Inferior parietal cortex (tissue), 1 donor: Measurements from ENCODE around the gene CPED1.

Experiments used
- DNase-seq: peaks from one replicate; pipeline ENCODE4 v3.0.0-alpha.2; 2016; ENCODE audit errors: extremely low spot score

CPED1 gene

DNA sequence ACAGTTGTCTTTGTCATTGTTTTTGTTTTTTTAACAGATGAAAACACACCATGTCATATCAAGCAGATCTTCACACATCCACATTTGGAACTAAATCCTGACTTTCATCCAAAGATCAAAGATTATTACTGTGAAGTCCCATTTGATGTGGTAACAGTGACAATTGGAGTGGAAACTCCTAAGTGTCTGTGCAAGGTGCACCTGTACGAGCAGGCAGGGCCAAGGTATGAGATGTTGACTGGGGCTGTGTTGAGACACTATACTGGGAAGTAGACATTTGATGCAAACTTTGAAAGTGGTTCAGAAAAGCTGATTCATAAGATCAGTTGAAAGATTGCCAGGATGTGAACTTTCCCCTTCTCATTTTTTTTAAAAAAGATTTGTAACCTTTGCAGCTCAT lies 152.3 kb downstream of the CPED1 start:
- no peak for DNase-seq

- DNase-seq = no peak
Measured at GRCh38 chr7:121151774-121152221, 163.3 kb downstream of the CPED1 start.

- DNase-seq = no peak
Measured at GRCh38 chr7:121153411-121153810, 164.9 kb downstream of the CPED1 start.

DNA sequence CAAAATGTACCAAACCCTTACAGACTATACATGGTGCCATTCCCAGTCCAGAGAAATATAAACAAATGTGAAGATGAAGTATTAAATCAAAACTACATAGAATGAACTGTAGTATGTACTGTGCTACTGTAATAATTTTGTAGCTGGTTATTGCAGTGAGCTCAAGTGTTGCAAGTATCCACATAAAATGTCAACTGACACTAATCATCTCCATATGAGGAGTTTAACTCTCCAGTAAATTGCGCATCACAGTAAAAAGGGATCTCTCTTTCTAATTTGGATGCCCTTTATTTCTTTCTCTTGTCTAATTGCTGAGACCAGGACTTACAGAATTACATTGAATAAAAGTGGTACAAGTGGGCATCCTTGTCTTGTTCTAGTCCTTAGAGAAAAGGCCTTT lies 165.5 kb downstream of the CPED1 start:
- DNase-seq = no peak

DNA sequence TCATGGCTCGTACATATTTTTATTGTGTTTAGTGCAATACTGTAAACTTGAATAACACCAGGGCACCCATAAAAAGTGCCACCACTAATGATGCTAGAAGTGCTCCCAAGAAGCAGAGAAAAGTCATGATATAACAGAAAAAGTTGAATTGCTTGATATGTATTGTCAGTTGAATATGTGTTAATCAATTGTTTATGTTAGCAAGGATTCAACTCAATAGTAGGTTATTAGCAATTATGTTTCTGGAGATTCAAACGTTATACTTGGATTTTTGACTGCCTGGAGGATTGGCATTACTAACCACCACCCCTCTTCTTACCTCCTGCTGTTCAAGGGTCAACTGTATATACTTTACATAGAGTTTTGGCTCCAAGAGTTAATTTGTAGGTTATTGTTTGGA lies 168.3 kb downstream of the CPED1 start:
- DNase-seq = no peak

GRCh38 chr7:121157341-121157751 lies 168.8 kb downstream of the CPED1 start:
- DNase-seq = no peak

DNA sequence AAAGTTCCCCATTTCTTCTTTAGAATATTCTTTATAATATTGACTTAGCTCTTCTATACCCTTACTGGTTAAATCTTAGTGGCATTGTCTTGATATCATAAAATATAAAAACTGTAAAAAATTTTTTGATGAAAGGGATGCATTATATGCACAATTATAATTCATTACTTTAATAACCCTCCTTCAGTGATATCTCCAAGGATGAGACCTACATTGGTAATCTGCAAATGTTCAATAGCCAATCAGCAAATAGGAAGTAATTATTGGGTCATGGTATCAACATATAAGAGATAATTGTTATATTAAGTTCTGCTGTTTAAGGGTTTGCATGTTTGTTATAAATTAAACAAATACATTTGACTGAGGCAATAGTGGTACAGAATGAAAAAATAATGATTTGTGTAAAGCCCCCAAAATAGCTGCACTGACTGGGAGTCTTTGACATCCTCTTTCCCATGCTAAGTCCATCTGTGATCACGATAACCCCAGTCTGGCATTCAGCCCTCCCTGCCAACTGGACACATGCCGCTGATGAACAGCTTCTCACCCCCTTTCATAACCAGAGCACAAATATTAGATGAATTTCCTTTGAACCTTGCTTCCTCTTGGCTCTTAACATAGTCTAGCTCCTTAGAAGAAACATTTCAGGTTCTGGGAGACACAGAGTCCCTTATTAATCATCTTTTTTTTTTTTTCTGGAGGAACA lies 169.5 kb downstream of the CPED1 start:
- no peak for DNase-seq

DNA sequence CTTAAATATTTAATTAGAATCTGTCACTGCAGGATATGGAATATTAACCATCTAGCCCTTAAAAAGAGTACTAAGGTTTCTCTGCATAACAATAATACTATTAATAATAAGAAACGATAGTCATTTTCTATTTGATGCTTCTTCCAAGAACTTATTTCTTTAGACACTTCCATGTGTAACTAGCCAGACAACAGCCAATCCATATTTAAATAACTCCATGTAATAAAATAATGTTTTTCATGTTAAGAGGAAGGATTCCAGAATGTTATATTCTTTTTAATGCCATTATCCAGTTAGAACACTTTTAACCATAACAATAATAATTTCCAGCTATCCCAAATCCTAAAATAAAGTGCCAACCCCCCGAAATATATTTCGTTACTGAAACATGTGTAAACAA lies 170.2 kb downstream of the CPED1 start:
- DNase-seq = no peak

DNA sequence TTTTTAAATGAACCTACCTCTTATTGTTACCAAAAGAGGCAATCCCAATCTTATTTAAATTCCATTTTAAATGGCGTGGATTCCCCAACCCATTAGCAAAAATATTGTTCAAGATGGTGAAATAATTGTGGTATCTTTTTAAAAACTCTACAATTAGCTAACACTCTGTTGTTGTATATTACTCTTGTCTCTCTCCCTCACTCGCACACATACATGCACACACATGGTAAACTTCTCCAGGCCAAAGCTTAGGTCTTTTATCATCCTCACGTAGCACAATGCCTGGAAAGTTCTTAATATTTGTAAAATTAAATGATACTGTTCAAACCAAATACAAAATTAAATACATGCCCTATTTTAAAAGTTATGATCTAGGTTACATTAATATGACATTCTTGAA lies 171.0 kb downstream of the CPED1 start:
- no peak for DNase-seq

DNA sequence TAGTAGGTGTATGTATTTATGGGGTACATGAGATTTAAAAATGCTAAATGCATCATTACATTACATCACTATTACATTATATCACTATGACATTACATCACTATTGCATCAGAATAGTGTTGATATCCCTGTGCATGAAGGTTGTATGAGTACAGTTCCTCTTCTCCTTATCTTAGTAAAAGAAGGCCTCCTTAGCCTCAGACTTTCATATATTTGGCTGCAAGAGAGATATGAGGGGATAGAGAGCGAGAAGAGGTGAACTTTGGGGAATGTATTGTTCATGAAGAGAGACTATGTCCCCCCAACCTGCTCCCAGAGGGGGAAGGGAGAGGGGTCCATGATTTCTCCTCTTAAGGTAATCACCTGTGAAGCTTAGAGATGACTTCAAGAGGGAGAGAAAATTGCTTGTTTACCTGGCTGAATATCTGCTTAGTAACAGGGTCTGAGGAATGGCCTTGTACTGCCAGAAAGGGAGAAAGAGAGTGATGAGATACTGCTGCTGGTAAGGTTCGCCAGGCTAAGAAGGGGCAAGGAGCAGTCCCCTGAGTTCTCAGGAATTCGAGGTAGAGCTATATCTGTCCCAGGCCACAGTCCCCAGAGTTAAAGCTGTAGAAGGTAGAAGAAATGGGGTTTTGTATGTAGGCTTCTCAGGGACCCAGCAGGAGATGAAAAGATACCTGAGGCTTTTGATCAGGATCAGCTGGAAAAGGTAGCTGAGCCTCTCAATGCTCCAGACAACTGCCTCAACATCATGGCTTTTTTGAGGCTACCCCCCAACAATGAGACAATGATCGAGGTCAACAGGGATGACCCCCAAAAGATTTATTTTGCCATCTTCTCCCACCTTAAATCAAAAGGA lies 171.9 kb downstream of the CPED1 start:
- DNase-seq = no peak

- no peak for DNase-seq
Measured at GRCh38 chr7:121163699-121164098, 175.2 kb downstream of the CPED1 start.

- no peak for DNase-seq
Measured at GRCh38 chr7:121164247-121164646, 175.7 kb downstream of the CPED1 start.

DNA sequence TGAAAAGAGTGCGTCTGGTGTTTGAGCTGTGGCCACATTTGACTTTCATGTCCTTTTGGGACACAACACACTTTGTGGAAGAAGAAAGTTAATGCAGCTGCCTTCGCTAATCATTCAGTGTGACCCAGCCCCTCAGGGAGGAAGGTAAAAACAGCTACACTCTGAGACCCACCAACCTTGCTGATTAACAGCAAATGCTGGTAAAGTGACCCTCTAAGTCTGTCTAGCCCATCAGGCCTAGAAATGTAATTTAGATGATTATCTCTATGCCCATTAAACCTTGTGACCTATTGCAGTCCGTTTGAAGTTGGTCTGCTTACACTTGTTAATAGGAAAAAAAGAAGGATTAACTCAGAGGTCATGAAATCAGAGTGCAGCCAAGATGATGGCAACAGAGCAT lies 178.4 kb downstream of the CPED1 start:
- DNase-seq = no peak

DNA sequence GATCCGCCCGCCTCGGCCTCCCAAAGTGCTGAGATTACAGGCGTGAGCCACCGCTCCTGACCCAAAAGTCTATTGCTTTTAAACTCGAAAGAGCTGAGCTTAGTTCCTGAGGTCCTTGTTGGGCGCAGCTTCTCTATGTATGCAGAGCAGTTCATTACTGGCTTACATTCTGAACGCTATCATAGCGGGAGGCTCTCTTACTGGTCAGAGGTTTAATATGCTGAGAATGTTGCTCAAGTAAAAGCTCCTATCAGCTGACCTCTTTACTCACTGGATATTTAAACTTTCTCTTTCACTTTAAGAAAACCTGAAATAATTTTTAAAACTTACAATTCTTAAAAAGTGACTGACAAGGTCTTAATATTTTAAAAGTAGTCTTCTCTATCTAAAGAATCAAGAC lies 179.5 kb downstream of the CPED1 start:
- no peak for DNase-seq

DNA sequence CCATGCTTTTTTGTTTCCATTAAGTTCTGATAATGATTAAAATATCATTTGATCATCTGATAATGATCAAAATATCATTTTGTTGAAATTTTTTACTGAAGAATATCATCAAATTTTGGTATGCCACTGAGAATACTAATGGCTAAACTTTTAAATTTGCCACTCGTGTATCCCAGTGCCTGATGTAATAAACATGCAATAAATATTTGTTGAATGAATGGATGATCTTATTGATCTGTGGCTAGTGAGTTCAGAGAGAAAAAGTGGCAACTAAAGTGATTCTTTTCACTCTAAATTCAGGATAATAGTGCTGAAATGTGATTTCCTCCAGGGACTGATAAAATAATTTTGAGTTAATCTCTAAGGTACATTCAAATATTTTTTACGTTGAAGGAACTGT lies 181.0 kb downstream of the CPED1 start:
- no peak for DNase-seq

- no peak for DNase-seq
Measured at GRCh38 chr7:121172484-121172883, 184.0 kb downstream of the CPED1 start.

- DNase-seq = no peak
Measured at GRCh38 chr7:121175826-121176225, 187.3 kb downstream of the CPED1 start.

DNA sequence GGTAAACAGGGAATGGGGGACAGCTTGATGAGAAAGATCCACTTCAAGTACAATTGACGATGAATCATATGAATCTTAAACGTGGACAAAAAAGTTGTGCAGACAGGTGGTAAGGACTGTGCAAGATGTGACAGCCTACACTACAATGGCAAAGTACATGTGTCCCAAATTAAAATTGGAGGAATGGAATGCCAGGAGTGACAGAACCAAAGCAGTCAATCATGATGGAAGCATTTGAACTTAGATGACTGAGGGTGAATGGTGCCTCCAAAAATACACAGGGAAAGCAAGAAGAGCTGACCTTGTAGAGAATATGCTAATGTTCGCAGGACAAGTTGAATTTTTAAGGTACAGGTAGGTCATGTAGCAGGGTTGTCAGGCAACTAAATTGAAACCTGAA lies 189.9 kb downstream of the CPED1 start:
- no peak for DNase-seq

GRCh38 chr7:121178869-121179497 lies 190.5 kb downstream of the CPED1 start:
- no peak for DNase-seq

- no peak for DNase-seq
Measured at GRCh38 chr7:121180436-121181063, 192.0 kb downstream of the CPED1 start.

GRCh38 chr7:121181357-121181756 lies 192.8 kb downstream of the CPED1 start:
- no peak for DNase-seq

- no peak for DNase-seq
Measured at GRCh38 chr7:121182281-121182680, 193.8 kb downstream of the CPED1 start.
